HepG2 (cell line): ENCODE results near the gene ISCA2. TPM values are rescaled to one million over a fixed set of nuclear protein-coding genes. Genes with fewer than 3 reads are reported as not detected.
A peak's percentile ranks its signal among the peaks of the same experiment; 100 is the strongest.

Experiments used
- ATAC-seq: fragments of 200-7000 bp; cut with Tn5 transposase; 3 replicates; pipeline ENCODE4 v1.9.1; 2020; ENCODE audit warnings: mild to moderate bottlenecking, moderate library complexity
- BruUV-seq: library from RNA; stranded (reverse); fragments of 400-500 nt; replicated peaks from 2 replicates; lab custom pipeline; 2021; lab: Mats Ljungman, UMichigan
- CTCF ChIA-PET: fragments of 300-600 bp; formaldehyde crosslinking; extraction: SDS; loops from one replicate; lab custom pipeline; 2021; ENCODE audit warnings: low total read pairs, inconsistent platforms, low intra/inter-chr PET ratio; lab: Yijun Ruan, JAX
- POLR2A ChIA-PET: fragments of 350-600 bp; sonication (Branson Sonifier 250); formaldehyde crosslinking; loops from one replicate; lab custom pipeline; 2020; ENCODE audit warnings: antibody characterized with exemption, inconsistent platforms; lab: Yijun Ruan, JAX
- DNase-seq: peaks from one replicate; pipeline ENCODE4 v3.0.0-alpha.2; 2015; ENCODE audit warnings: low spot score
- FAIRE-seq: peaks from 3 replicates; lab custom pipeline; 2011; peaks lifted over from hg19 to GRCh38; lab: Jason Lieb, UNC
- H2AFZ ChIP-seq: one replicate; pipeline ENCODE4 v1.6.1; 2011; ENCODE audit warnings: low read length, inconsistent platforms
- H3K27ac ChIP-seq: fragments of 300-600 bp; 3 replicates; pipeline ENCODE4 v1.8.0; 2011; ENCODE audit warnings: mixed run types, mild to moderate bottlenecking, mixed read lengths, low read length, inconsistent platforms; ENCODE audit not compliant: insufficient read depth; ENCODE audit errors: extremely low read length
- H3K27me3 ChIP-seq, 2 experiments: fragments of 200-600 bp in 1 of 2; 2 replicates in 1 of 2; 3 replicates in 1 of 2; pipeline versions ENCODE4 v1.6.0 to v1.8.0; 2011; ENCODE audit warnings: low read length in 2 of 2, mild to moderate bottlenecking in 2 of 2, moderate library complexity in 2 of 2, inconsistent platforms in 1 of 2; ENCODE audit not compliant: insufficient read depth in 2 of 2, control insufficient read depth in 1 of 2
- H3K36me3 ChIP-seq, 2 experiments: fragments of 200-600 bp in 1 of 2; replicated peaks in 1 of 2; 2 replicates in 1 of 2; 3 replicates in 1 of 2; pipeline versions ENCODE4 v1.5.1 to v1.8.0; 2011; ENCODE audit warnings: low read length in 2 of 2, inconsistent platforms in 1 of 2; ENCODE audit not compliant: insufficient read depth in 2 of 2, control insufficient read depth in 1 of 2
- H3K4me1 ChIP-seq: 2 replicates; pipeline ENCODE4 v1.5.1; 2012; ENCODE audit warnings: low read length, inconsistent platforms; ENCODE audit not compliant: insufficient read depth
- H3K4me2 ChIP-seq: 2 replicates; pipeline ENCODE4 v1.6.0; 2011; ENCODE audit warnings: low read depth, low read length, inconsistent platforms
- H3K4me3 ChIP-seq, 3 experiments: fragments of 200-600 bp in 1 of 3; sonication (generic), shearing (Covaris generic) in 1 of 3; replicated peaks in 1 of 3; 2 replicates each; pipeline ENCODE4 v1.5.1; 2011 to 2016; ENCODE audit warnings: low read length in 3 of 3, inconsistent platforms in 2 of 3, low read depth in 2 of 3, mild to moderate bottlenecking in 2 of 3, control low read depth in 1 of 3, mixed read lengths in 1 of 3; ENCODE audit not compliant: insufficient read depth in 1 of 3
- H3K79me2 ChIP-seq: one replicate; pipeline ENCODE4 v1.6.1; 2011; ENCODE audit warnings: low read length, inconsistent platforms; ENCODE audit not compliant: insufficient read depth
- H3K9ac ChIP-seq: 2 replicates; pipeline ENCODE4 v1.6.0; 2011; ENCODE audit warnings: mild to moderate bottlenecking, low read depth, low read length, inconsistent platforms; ENCODE audit not compliant: insufficient read depth
- H3K9me3 ChIP-seq: 2 replicates; pipeline ENCODE4 v1.5.1; 2012; ENCODE audit warnings: mild to moderate bottlenecking, low read length
- H4K20me1 ChIP-seq: 2 replicates; pipeline ENCODE4 v1.6.0; 2011; ENCODE audit warnings: inconsistent platforms, mild to moderate bottlenecking, low read length, moderate library complexity; ENCODE audit not compliant: insufficient read depth
- AHR ChIP-seq: IDR thresholded peaks from 2 replicates; pipeline ENCODE4 v1.6.1; 2018; ENCODE audit warnings: missing genetic modification reagents, missing compliant biosample characterization
- GATAD2A ChIP-seq: IDR thresholded peaks from 2 replicates; pipeline ENCODE4 v1.6.1; 2016
- PTBP1 ChIP-seq: fragments of 200-400 bp; formaldehyde crosslinking; IDR thresholded peaks from 2 replicates; pipeline ENCODE4 v1.6.1; 2018; ENCODE audit warnings: low read length, low read depth; ENCODE audit not compliant: poor library complexity, severe bottlenecking
- SCMH1 ChIP-seq: sonication (generic); formaldehyde crosslinking; IDR thresholded peaks from 2 replicates; pipeline ENCODE4 v1.9.0; 2021; ENCODE audit warnings: missing genetic modification reagents, mild to moderate bottlenecking, borderline replicate concordance
- ZNF121 ChIP-seq: sonication (generic); formaldehyde crosslinking; IDR thresholded peaks from 2 replicates; pipeline ENCODE4 v1.5.0; 2020; ENCODE audit warnings: mild to moderate bottlenecking, missing genetic modification reagents
- ZNF543 ChIP-seq: sonication (generic); formaldehyde crosslinking; IDR thresholded peaks from 2 replicates; pipeline ENCODE4 v1.4.0; 2020; ENCODE audit warnings: mild to moderate bottlenecking, missing genetic modification reagents
- ZNF547 ChIP-seq: sonication (generic); formaldehyde crosslinking; IDR thresholded peaks from 2 replicates; pipeline ENCODE4 v1.5.1; 2020; ENCODE audit warnings: mild to moderate bottlenecking, missing genetic modification reagents
- ZNF598 ChIP-seq: sonication (generic); formaldehyde crosslinking; IDR thresholded peaks from 2 replicates; pipeline ENCODE4 v1.5.1; 2020; ENCODE audit warnings: mild to moderate bottlenecking, missing genetic modification reagents, borderline replicate concordance
- ZNF639 ChIP-seq: conservative IDR thresholded peaks from 2 replicates; pipeline ENCODE4 v1.6.1; 2018; ENCODE audit warnings: missing genetic modification reagents
- WGBS: methylation state at CpG from one replicate; pipeline ENCODE4 v1.1.6; 2017; ENCODE audit warnings: low lambda C conversion rate; 5-methylcytosine and 5-hydroxymethylcytosine counted together
- in situ Hi-C: cut with HindIII; loops from 2 replicates; pipeline ENCODE4 v1.10.0; 2017; ENCODE audit warnings: low pct_unique_long_range_greater_than_20kb; ENCODE audit not compliant: extremely low pct_ligation_motif_present
- intact Hi-C: fragments of 100-400 bp; cut with micrococcal nuclease; formaldehyde crosslinking; loops from one replicate; pipeline ENCODE4 v1.10.0; 2022; ENCODE audit not compliant: unreplicated experiment
- polyA plus RNA-seq, 8 experiments: library from polyadenylated mRNA; depleted of rRNA in 3 of 8; stranded (reverse) in 7 of 8; unstranded in 1 of 8; fragments of >200 nt; fragmentation: Illumina TruSeq in 4 of 8; extraction: Trizol in 4 of 8; gene quantifications; 2 replicates each; pipeline versions ENCODE4 v1.2.1 to v1.2.3, GENCODE V29; 2011 to 2016; ENCODE audit warnings: low read depth in 4 of 8, missing spikeins in 1 of 8, mixed read lengths in 1 of 8; ENCODE audit not compliant: insufficient read depth in 1 of 8
- total RNA-seq, 5 experiments: library from RNA; depleted of rRNA; stranded (reverse); fragments of >200 nt; fragmentation: Illumina TruSeq; extraction: Trizol; gene quantifications; 2 replicates each; pipeline ENCODE4 v1.2.3, GENCODE V29; 2016; ENCODE audit warnings: low read depth in 1 of 5
- TF ChIP-seq, protein P1 (sequence below): sonication (generic); formaldehyde crosslinking; IDR thresholded peaks from 2 replicates; pipeline ENCODE4 v1.4.0; 2020; ENCODE audit warnings: mild to moderate bottlenecking, missing genetic modification reagents, borderline replicate concordance

ISCA2 gene
- total and polyA plus RNA-seq, 2 of the 13 experiments (the other 11 are each of a cell fraction or from before 2014, with no cell fraction given) = 32.1 to 43.4 TPM

DNA sequence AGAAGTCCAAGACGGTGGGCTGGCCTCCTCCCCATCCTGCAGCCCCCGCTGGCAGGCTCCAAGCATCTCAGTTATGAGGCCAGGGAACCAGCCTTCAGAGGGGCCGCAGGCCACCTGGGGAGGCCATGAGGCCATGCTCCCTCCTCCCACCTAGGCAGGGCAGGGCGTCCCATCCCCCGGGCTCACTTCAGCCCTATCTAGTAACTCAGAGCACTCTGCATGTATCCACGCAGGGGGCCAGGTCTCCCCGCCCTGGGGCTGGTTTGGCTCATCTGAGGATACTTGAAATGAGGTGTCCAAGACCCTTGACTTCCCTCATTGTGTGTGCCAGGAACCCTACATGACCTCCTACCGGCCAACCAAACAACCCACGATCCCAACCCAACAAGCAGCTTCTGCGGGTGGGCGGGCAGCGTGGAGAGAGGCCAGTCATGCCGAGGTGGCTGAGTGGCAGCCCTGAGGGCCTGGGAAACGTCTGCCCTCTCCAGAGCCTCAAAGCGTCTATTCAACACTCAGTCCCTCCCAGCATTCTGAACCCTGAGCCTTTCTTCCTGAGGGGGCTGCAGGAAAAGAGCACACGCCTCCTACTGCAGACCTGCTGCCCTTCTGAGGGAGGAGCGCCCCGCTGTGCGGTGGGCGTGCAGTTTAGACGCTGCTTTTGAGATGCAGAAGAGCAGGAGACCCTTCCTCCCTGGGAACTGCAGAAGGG is 16.8 kb downstream of the ISCA2 start:
- Histone ChIP-seq H3K27ac (no peak overlapping the region), H3K79me2 (no peaks in the 10 kb centered on the region), H3K4me2 (peak overlapping the region; percentile 57), H3K36me3 (no peaks in the 10 kb centered on the region), H3K9ac (no peak overlapping the region), H3K27me3 (peaks cover 2 to 37% of the 10 kb centered on the region in 2 experiments; a peak in 4 of 5 replicates), H3K4me1 (peaks cover 38% of the 10 kb centered on the region), H3K9me3 (no peaks in the 10 kb centered on the region), H2AFZ (no peak overlapping the region), H3K4me3 (peak overlapping the region in 1 of 3 experiments; percentile 38; a peak in 1 of 6 replicates), H4K20me1 (no peaks in the 10 kb centered on the region)
- no TSS peak for BruUV-seq
- peak; percentile 17 for ATAC-seq
- FAIRE-seq = no peak
- CTCF ChIA-PET = no interaction called here
- intact Hi-C loops = no loop called here
- in situ Hi-C loops = no loop called here
- POLR2A ChIA-PET = no interaction called here
- DNase-seq = peak; percentile 25
- TF ChIP-seq ZNF121 (CRISPR knock-in tag) = no peak
- TF ChIP-seq ZNF547 (CRISPR knock-in tag) = no peak
- 17% methylated on average over 8 of the region's 21 CpGs for WGBS

DNA sequence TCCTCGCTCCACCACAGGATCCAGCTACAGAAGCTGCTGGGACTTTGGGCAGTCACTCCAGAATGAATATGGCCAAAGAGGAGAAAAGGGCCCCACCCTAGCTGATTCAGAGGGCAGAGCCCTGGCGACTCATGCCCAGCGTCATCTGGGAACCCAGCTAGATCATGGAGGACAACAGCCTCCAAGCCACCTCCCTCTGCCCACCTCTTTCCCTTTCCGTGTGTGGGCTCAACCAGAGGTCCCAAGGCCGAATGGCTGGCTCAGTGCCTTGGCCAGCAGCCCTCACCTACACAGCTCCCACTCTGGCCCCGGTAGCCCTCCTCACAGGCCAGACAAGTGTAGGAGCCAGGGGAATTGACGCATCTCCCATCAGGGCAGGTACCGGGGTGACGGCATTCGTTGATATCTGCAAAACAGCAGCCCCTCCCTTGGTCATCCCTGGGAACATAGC is 17.4 kb downstream of the ISCA2 start:
- Histone ChIP-seq H3K79me2 (no peaks in the 10 kb centered on the region), H3K4me1 (peaks cover 38% of the 10 kb centered on the region), H3K4me3 (peak overlapping the region in 1 of 3 experiments; percentile 38; a peak in 1 of 6 replicates), H3K27ac (no peak overlapping the region), H3K9ac (no peak overlapping the region), H3K9me3 (no peaks in the 10 kb centered on the region), H2AFZ (no peak overlapping the region), H3K4me2 (peak overlapping the region; percentile 57; the same call in 1 of the 2 replicates), H4K20me1 (no peaks in the 10 kb centered on the region), H3K27me3 (peaks cover 2 to 33% of the 10 kb centered on the region in 2 experiments; a peak in 4 of 5 replicates), H3K36me3 (no peaks in the 10 kb centered on the region)
- BruUV-seq = no TSS peak
- ChIA-PET POLR2A (interaction anchor here (1.0 kb wide), 1 partner anchor 18 kb away, joined by 5 read pairs; the partner anchor contains the start of genes ISCA2 and NPC2), CTCF (no interaction called here)
- FAIRE-seq (no peak), ATAC-seq (no peak; the same call in 2 of the 3 replicates), DNase-seq (no peak)
- TF ChIP-seq, protein P1, sequence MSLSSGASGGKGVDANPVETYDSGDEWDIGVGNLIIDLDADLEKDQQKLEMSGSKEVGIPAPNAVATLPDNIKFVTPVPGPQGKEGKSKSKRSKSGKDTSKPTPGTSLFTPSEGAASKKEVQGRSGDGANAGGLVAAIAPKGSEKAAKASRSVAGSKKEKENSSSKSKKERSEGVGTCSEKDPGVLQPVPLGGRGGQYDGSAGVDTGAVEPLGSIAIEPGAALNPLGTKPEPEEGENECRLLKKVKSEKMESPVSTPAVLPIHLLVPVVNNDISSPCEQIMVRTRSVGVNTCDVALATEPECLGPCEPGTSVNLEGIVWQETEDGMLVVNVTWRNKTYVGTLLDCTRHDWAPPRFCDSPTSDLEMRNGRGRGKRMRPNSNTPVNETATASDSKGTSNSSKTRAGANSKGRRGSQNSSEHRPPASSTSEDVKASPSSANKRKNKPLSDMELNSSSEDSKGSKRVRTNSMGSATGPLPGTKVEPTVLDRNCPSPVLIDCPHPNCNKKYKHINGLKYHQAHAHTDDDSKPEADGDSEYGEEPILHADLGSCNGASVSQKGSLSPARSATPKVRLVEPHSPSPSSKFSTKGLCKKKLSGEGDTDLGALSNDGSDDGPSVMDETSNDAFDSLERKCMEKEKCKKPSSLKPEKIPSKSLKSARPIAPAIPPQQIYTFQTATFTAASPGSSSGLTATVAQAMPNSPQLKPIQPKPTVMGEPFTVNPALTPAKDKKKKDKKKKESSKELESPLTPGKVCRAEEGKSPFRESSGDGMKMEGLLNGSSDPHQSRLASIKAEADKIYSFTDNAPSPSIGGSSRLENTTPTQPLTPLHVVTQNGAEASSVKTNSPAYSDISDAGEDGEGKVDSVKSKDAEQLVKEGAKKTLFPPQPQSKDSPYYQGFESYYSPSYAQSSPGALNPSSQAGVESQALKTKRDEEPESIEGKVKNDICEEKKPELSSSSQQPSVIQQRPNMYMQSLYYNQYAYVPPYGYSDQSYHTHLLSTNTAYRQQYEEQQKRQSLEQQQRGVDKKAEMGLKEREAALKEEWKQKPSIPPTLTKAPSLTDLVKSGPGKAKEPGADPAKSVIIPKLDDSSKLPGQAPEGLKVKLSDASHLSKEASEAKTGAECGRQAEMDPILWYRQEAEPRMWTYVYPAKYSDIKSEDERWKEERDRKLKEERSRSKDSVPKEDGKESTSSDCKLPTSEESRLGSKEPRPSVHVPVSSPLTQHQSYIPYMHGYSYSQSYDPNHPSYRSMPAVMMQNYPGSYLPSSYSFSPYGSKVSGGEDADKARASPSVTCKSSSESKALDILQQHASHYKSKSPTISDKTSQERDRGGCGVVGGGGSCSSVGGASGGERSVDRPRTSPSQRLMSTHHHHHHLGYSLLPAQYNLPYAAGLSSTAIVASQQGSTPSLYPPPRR (CRISPR knock-in tag) = no peak
- TF ChIP-seq SCMH1 (CRISPR knock-in tag) (no peak), ZNF639 (CRISPR knock-in tag) (no peak), ZNF543 (CRISPR knock-in tag) (no peak), PTBP1 (no peak), GATAD2A (no peak), ZNF598 (CRISPR knock-in tag) (no peak), AHR (CRISPR knock-in tag) (no peak)
- WGBS = 23% methylated on average over 7 of the region's 10 CpGs
- intact Hi-C loops (no loop called here), in situ Hi-C loops (no loop called here)
